SK-MEL-5 (cell line): Measurements from ENCODE around the gene GPN3. TPM values are rescaled to one million over a fixed set of nuclear protein-coding genes. Genes with fewer than 3 reads are reported as not detected.
"Not testable (repeated sequence)": the region's sequence is repeated elsewhere in the genome, so short reads cannot be mapped to it uniquely, and the experiment has no call there.

Experiments
- DNase-seq: peaks from one replicate; pipeline ENCODE4 v3.0.0-alpha.2; 2016; ENCODE audit warnings: low read depth, low spot score
- in situ Hi-C: cut with HindIII; loops from 2 replicates; pipeline ENCODE4 v1.10.0; 2016; ENCODE audit warnings: low sequenced_read_pairs, high pct_unique_total_duplicates, low pct_unique_long_range_greater_than_20kb
- total RNA-seq: library from RNA; depleted of rRNA; stranded (reverse); fragments of >200 nt; shearing (Covaris generic); gene quantifications from 2 replicates; pipeline ENCODE4 v1.2.3, GENCODE V29; 2014

Gene GPN3
- total RNA-seq, 1 experiment from 2014 or later = 39.9 TPM

DNA sequence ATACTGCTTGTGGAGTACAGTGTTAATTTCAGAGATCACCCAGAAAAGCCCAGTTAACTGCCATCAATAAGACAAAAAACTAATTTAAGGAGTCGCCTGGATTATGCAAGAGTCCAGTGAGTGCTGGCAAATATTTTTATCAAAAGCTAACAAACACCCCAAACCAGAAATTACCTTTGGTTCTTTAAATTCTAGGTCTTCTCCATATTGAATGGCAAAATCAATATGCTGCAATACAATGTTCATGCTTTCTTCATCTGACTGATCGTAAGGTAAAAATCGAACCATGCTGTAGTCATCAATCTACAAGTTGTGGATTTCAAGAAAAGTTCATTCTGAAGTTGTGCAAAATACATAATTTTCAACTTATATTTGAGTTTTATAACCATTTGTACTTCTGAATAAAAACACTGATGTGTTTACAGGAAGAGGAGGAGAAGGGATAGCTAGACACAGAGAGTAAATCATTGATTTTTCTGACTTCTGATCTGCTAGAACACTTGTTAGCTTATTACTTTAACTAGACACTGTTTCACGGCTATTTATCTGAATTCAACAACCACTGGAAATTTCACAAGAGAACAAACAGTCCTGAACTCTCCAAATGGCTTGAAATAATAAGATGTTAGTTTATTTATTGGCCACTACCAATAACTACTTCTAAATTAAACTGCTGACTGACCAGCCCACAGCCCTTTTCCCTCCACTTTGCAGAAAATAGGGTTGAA, 14.3 kb downstream of the GPN3 start:
- in situ Hi-C loops = no loop called here
- DNase-seq = no peak

- no peak for DNase-seq
- in situ Hi-C loops = no loop called here
Observed at GRCh38 chr12:110451263-110451662, 16.8 kb downstream of the GPN3 start.

- peak; percentile 96 for DNase-seq
- in situ Hi-C loops = no loop called here
Observed at GRCh38 chr12:110449799-110450497, 18.1 kb downstream of the GPN3 start, which contains the start of gene ARPC3. ARPC3 (minus strand) TSS chr12:110450337; CDS start chr12:110450260, 77 bp downstream.

DNA sequence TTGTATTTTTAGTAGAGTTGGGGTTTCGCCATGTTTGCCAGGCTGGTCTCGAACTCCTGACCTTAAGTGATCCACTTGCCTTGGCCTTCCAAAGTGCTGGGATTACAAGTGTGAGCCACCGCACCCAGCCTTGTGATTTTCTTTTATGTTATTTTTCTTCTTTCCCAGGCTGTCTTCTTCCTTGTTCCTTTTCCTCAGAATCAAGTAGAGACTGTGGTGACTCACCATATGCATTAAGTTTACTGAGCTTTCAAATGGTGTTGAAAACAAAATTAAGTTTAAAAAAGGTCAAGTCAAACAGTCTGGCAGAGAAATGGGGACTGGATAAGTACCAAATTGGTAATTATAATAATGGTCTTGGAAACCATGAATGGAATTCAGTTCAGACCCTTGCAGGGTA, 23.6 kb downstream of the GPN3 start:
- in situ Hi-C loops = no loop called here
- no peak for DNase-seq

GRCh38 chr12:110436231-110436630, 31.8 kb downstream of the GPN3 start:
- no peak for DNase-seq
- in situ Hi-C loops = no loop called here

DNA sequence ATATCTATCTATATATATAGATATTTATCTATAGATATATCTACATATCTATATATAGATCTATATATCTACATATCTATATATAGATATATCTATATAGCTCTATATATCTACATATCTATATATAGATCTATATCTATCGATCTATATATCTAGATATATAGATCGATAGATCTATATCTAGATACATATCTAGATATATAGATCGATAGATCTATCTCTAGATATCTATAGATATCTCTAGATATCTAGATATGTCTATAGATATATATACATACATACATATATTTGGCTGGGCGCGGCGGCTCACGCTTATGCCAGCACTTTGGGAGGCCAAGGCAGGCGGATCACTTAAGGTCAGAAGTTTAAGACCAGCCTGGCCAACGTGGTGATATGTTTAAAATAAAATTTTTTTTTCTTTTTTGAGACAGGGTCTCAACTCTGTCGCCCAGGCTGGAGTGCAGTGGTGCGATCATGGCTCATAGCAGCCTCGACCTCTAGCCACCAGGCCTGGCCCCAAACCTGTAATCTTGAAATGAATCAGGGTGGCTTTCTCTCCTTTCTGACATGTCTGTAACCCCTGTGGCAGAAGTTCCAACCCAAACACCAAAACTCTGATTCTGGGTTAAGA, 36.0 kb downstream of the GPN3 start:
- in situ Hi-C loops = no loop called here
- no peak for DNase-seq

GRCh38 chr12:110429676-110430075, 38.4 kb downstream of the GPN3 start:
- in situ Hi-C loops = not testable (repeated sequence)

DNA sequence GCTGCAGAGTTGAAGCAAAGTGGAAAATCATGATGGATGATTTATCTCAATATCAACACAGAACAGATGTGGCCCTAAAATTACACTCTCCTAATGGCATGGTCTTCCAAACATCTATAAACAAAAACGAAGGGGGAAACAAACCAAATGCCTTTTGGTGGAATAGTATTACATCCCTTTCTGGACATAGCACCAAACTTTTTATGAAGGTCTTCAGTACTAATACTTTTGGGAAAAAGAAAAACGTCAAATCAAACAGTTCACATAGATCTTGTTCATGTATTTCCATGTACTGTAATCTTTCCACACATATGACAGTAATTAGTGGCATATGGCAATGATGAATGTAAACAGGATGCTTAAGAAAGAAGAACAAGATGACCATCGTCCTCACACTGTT, 41.7 kb downstream of the GPN3 start:
- DNase-seq = no peak
- in situ Hi-C loops = no loop called here

More at GRCh38 chr12:110429676-110430075, 38.4 kb downstream of the GPN3 start:
- not testable (repeated sequence) for DNase-seq

- in situ Hi-C loops = no loop called here
- no peak for DNase-seq
Observed at GRCh38 chr12:110424237-110424636, 43.8 kb downstream of the GPN3 start.

GRCh38 chr12:110421701-110422100, 46.4 kb downstream of the GPN3 start:
- no peak for DNase-seq
- in situ Hi-C loops = no loop called here

- no peak for DNase-seq
- in situ Hi-C loops = no loop called here
Observed at GRCh38 chr12:110421159-110421661, 46.8 kb downstream of the GPN3 start.

DNA sequence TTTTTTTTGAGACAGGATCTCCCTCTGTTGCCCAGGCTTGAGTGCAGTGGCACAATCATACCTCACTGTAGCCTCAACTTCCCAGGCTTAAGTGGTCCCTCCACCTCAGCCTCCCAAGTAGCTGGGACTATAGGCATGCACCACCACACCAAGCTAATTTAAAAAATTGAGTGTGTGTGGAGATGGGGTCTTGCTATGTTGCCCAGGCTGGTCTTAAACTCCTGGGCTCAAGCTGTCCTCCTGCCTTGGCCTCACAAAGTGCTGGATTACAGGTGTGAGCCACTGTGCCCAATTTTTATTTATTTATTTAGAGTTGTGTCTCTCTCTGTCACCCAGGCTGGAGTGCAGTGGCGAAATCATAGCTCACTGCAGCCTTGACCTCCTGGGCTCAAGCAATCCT, 47.4 kb downstream of the GPN3 start:
- DNase-seq, in situ Hi-C loops: not testable (repeated sequence)

- DNase-seq, in situ Hi-C loops: not testable (repeated sequence)
Observed at GRCh38 chr12:110417113-110417512, 50.9 kb downstream of the GPN3 start.

DNA sequence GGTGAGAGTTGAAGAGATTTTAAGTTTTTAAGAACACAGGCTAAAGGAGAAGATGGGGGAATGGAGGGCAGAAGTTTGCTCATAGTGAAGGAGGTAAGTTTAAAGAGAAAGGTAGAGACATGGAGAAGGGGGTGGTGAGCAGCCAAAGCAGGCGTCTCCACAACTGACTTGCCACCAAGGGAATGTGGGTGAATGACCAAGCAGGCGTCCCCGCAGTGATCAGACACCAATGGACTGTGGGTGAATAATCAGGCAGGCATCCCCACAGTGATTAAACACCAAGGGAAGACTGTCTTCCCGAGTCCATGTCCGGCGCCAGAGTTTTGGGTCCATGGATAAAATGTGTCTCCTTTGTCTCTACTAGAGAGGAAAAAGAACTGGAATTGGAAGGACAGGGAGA, 58.0 kb downstream of the GPN3 start:
- DNase-seq, in situ Hi-C loops: not testable (repeated sequence)

DNA sequence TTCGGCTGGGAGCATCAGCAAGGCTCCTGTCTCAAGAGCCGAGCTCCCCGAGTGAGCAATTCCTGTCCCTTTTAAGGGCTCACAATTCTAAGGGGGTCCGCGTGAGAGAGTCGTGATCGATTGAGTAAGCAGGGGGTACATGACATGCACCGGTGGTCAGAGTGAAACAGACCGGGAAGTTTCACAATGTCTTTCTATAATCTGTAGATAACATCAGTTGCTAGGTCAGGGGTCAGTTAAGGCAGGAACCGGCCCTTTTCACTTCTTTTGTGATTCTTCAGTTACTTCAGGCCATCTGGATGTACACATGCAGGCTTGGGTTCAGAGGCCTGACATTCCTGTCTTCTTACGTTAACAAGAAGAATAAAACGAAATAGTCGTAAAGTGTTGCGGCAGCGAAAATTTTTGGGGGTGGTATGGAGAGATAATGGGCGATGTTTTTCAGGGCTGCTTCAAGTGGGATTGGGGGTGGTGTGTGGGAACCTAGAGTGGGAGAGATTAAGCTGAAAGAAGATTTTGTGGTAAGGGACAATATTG, 62.9 kb downstream of the GPN3 start:
- DNase-seq, in situ Hi-C loops: not testable (repeated sequence)

DNA sequence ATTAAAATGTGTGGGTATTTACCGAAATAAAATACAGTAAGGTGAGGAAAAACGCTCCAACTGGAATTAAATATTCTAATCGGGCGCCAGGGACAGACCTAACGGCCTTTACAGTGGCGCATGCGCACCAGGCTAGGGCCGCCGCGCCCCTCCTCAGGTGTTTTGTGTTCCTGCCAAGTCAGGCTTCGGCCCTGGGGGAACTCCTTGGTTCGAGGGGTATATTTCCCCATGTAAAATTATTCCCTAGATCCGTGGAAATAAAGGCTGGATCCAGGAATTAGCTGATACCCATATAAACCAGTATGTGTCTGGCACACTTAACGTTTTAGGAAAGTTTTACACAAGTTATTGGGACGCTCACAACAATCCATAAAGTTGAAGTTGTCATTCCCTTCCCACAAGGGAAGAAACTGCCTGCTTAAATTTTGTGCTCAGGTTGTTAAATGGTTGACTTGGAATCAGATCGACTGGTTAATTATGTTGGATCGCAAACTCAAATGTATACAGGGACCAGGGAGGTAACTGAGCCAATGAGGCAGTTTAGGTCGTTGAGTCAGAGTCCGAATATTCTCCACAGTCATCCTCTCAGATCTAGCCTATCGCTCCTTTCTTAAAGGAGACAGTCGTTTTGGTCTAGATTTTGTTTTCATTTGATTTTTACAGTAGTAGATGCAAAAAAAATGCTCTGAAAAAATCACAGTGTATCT, 63.9 kb downstream of the GPN3 start:
- in situ Hi-C loops = no loop called here
- DNase-seq = peak; percentile 78

GRCh38 chr12:110403146-110403975, 64.7 kb downstream of the GPN3 start, which contains the start of gene ANAPC7:
ANAPC7 (minus strand) TSS chr12:110403708; CDS start chr12:110403627, 81 bp downstream.
- in situ Hi-C loops = no loop called here
- DNase-seq = peak; percentile 91
